GM13976 (cell line): Measurements from ENCODE around the gene MTG2.

Source experiments
- DNase-seq: peaks from one replicate; pipeline ENCODE4 v3.0.0; 2012; ENCODE audit warnings: low spot score
- CTCF ChIP-seq: IDR thresholded peaks from 2 replicates; pipeline ENCODE4 v1.5.1; 2012; ENCODE audit warnings: borderline replicate concordance, mild to moderate bottlenecking; ENCODE audit not compliant: insufficient read depth; ENCODE audit errors: extremely low read depth, missing control alignments, control extremely low read depth
- in situ Hi-C: fragments of 300-500 bp; cut with MboI; formaldehyde crosslinking; loops from one replicate; pipeline ENCODE4 v1.12.0; 2022; ENCODE audit warnings: low sequenced_read_pairs, mixed read lengths, inconsistent platforms; ENCODE audit not compliant: unreplicated experiment

Gene MTG2

GRCh38 chr20:62136283-62137091 lies 46.3 kb upstream of the MTG2 start:
- peak; percentile 86 for TF ChIP-seq CTCF
- peak; percentile 70 for DNase-seq
- in situ Hi-C loops, result no loop called here

GRCh38 chr20:62137092-62137384 lies 45.8 kb upstream of the MTG2 start:
- in situ Hi-C loops, result no loop called here

GRCh38 chr20:62137478-62138203 lies 45.2 kb upstream of the MTG2 start:
- DNase-seq, result no peak
- in situ Hi-C loops, result no loop called here
- no peak for TF ChIP-seq CTCF

More at GRCh38 chr20:62137092-62137384, 45.8 kb upstream of the MTG2 start:
- no peak for TF ChIP-seq CTCF
- no peak for DNase-seq

GRCh38 chr20:62138204-62138543 lies 44.7 kb upstream of the MTG2 start:
- in situ Hi-C loops, result no loop called here
- DNase-seq, result no peak
- TF ChIP-seq CTCF, result no peak

GRCh38 chr20:62138912-62139311 lies 43.9 kb upstream of the MTG2 start:
- TF ChIP-seq CTCF, result no peak
- in situ Hi-C loops, result no loop called here

GRCh38 chr20:62139636-62140035 lies 43.2 kb upstream of the MTG2 start:
- DNase-seq, result no peak
- TF ChIP-seq CTCF, result no peak
- in situ Hi-C loops, result loop anchor here (10.0 kb wide), 1 partner anchor 125 kb away; no protein-coding TSS in a partner anchor

More at GRCh38 chr20:62138912-62139311, 43.9 kb upstream of the MTG2 start:
- DNase-seq, result no peak
